COLO829 (cell line): Measurements from ENCODE around the gene GLS.
"Not testable (repeated sequence)": the region's sequence is repeated elsewhere in the genome, so short reads cannot be mapped to it uniquely, and the experiment has no call there.

Source experiments
- DNase-seq: peaks from one replicate; pipeline ENCODE4 v3.0.0; 2012; ENCODE audit warnings: low spot score

GLS gene

DNA sequence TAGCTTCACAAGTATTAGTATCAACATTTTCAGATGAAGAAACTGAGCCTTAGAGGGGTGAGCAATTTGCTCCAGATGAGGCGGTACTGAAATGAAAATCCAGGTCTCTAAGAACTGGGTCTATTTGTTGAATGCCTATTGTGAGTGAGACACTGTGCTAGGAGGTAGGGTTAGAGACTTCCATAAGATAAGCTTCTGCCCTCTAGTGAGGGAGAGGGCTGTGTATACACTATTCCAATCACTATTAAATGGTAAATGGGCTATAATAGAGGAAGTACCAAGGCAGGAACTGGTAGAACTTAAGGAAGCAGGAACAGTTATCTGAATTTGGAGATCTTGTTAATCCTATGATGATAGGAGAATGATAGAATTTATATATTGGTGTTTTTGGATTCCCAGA, 23.6 kb upstream of the GLS start:
- no peak for DNase-seq

GRCh38 chr2:190858817-190859216, 21.8 kb upstream of the GLS start:
- DNase-seq, result peak; percentile 81

DNA sequence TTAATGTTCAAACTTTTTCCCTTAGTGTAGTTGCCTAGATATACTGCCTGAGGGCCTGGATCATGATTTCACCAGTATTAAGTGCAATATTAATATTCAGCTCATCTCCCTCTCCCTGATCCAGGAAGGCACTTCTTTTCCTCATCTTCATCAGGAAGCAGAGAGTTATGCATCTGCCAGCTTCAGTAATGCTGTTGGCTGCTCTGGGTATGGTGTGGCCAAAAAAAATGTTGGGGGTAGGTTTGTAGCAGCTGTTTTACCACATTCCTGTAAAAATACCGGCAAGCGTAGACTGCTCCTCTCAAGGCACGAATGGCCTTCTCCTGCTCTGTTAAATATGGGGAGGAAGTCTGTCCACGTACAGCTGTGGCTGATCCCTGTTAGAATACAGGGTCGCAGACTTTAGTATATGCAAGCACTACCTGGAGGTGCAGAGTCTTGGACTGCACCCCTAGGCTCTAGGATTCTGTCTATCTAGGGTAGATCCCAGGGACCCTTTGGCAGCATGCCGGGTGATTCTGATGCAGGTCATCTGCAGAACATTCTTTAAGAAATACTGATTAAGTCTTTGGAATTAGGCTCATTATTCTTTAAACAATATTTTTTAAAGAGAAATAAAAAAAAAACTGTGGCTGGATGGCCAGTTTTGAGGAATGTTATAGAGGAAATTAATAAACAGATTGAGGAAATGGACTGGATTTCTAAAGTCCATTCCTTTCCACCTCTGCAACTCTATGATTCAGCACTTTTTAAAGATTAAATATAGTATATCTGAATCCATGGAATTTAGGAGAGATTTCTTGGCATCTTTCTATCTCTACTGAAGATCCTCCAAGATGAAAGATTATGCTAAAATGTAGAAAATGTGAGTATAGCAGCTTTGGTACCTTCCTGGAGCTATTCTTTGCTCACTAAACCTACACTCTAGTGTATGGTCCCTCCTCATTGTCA, 21.0 kb upstream of the GLS start:
- DNase-seq, result no peak

GRCh38 chr2:190860985-190861680, 19.5 kb upstream of the GLS start:
- no peak for DNase-seq

GRCh38 chr2:190862128-190862527, 18.5 kb upstream of the GLS start:
- not testable (repeated sequence) for DNase-seq

- no peak for DNase-seq
Measured at GRCh38 chr2:190862571-190862991, 18.0 kb upstream of the GLS start.

GRCh38 chr2:190863946-190864345, 16.7 kb upstream of the GLS start:
- DNase-seq, result no peak

DNA sequence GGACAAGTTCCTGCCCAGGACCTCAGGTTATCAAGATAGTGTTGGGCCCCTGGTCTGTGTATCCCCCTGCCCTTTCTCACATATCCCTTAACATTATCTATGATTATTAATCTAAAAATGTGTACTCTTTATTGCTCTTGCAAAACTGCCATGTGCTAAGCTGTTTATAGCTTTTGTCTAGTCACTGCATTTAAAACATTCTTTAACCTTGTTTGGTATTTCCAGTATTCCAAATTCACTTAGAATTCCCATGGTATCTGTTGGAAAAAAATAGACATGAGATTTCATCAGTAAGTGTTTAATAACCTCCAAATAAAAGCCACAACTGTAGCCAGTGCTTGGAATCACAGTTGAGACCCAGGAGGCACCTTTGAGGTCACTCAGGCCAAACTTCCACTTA, 16.2 kb upstream of the GLS start:
- no peak for DNase-seq

DNA sequence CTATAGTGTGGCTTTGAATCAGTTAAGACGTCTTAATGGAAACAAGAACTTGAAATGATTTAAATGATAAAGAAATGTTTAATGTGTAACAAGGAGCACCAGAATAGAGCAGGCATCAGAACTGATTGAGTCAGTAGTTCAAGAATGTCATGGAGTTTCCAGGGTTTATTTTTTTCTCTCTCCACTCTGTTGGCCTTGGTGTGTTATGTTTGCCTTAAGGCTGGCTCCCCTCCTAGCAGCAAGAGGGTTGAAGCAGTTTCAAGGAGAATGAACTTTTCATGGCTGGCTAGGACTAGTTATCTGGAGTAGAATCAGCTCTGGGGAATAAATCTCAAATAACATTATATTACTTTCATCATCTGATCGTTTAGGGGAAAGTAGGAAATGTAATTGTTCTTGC, 13.4 kb upstream of the GLS start:
- DNase-seq, result no peak

- DNase-seq, result no peak
Measured at GRCh38 chr2:190867832-190868231, 12.8 kb upstream of the GLS start.

GRCh38 chr2:190869721-190870120, 10.9 kb upstream of the GLS start:
- no peak for DNase-seq

DNA sequence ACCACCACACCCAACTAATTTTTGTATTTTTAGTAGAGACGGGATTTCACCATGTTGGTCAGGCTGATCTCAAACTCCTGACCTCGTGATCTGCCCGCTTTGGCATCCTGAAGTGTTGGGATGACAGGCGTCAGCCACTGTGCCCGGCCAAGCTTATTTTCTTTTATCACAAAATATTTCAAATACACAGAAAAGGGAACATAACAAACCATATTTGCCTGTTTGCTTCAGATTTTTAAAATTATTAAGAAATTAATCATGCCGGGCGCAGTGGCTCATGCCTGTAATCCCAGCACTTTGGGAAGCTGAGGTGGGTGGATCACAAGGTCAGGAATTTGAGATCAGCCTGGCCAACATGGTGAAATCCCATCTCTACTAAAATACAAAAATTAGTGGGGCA, 7.2 kb upstream of the GLS start:
- not testable (repeated sequence) for DNase-seq

GRCh38 chr2:190875891-190876290, 4.7 kb upstream of the GLS start:
- DNase-seq, result no peak

- DNase-seq, result no peak
Measured at GRCh38 chr2:190876631-190877030, 4.0 kb upstream of the GLS start.

- DNase-seq, result no peak
Measured at GRCh38 chr2:190877436-190877835, 3.2 kb upstream of the GLS start.

DNA sequence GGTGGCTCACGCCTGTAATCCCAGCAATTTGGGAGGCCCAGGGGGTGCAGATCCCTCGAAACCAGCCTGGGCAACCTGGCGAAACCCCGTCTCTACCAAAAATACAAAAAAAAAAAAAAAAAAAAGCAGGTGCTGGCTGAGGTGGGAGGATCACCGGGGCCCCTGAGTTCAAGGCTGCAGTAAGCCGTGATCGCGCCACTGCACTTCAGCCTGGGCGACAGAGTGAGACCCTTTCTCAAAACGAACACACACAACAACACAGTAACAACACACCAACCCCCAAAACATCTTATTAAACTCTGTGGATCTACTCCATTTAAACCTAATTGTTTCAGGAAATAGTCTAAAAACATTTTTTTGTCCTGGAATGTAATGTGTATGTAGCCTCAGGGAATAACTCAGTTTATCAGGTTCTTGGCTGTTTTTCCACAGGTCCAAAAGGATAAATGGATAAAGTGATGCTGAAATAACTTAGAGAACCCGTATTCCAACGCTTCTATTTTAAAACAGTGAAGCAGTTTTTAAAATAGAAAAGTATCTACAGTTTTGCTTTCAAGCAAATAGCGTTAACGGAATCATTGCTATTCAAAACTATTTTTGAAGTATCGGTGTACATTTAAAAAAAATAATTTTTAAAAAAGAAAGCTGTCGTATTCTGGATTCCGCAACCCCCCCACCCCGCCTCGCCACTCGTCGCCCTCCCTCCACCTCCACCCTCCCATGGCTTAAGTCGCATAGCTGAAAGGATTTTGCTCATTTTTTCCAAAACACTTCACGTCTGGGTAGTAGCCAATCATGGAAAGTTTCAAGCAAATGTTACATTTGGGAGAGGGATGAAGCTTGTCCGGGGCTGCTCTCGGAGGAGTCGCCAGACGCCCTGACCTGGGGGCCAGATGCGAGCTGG, 895 bp upstream of the GLS start:
- DNase-seq, result peak; percentile 13

- DNase-seq, result no peak
Measured at GRCh38 chr2:190881084-190881597, 520 bp downstream of the GLS start.

DNA sequence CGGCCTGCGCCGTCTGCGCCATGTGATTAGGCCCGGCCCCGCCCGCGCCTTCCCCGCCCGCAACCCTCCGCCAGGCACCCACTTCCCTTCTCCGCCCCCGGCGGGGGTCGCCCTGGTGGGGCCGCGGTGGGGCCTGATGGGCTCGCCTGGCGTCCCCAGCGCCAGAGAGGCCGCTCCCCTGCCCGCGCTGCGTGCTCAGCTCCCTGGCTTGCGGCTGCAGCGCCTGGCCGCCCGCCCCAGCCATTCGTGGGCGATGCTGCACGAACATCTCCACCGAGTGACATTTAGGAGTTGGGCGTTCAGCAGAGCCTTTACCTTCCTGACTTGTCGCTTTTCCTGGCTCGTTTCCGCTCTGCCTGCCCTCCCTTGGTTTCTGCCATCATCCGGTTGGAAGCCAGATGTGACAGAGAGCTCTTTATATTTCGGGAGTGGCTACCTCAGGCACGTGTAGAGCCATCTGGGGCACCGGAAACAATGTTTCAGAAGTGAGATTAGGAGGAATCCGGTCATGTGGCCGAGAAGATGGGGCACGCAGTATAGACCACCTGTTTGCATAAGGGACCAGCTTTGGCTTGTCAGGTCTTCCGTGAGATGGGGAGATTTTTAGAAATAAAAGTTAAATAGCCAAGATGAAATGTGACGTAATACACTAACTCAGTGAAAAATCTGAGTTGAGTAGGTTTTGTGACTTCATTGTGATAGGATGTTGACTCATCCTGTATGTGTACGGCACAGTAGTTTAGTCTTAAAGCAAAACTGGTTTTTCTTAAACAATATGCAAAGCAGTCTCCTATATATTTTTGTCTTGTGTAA, 1.2 kb downstream of the GLS start:
- DNase-seq, result peak; percentile 82

DNA sequence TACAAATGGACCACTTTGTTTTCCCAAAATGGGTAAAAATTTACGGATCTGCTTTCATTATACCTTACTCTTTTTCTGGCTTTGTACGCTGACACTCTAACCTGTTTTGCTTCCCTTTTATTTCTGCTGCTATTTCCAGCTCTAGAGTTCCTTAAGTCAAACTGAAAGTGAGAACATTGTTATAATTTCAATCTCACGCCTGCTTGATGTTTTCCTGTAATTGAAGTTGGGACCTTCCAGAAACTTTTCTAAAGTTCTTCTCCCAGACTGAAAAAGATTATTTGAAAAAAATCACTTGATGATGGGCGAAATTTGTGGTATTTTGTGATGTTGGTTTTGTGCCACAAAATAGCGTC, 1.8 kb downstream of the GLS start:
- DNase-seq, result no peak

DNA sequence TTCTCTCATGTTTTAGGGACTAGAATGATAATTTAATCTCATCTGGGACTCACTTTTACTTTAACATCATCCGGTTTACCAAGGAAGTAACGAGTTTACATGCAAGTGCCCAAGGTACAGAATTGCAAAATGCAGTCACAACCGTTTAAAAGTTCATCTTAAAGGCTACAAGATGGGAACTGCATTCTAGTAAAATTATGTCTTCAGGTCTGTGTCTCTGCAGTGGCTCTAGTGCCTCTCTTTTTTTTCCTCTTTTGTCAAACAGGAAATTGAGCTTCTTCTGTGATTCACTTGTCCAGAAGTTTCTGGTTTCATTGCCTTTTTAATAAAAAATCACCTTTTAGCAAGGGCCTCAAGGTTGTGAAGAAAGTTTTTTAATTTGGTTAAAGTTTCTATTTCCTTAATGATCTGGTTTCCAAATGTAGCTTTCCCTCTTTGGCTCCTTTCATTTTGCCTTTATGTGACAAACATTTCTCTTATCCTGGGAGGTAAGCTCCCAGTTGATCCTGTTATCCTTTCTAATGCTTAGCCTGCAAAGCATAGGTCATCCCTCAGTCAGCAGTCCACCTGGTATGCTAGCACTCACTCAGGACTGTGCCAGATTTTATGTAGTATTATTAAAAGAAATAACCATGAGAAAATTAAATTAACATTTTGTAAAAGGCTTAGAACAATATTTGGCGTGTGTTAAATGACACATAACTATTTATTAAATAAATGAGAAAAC, 2.4 kb downstream of the GLS start:
- no peak for DNase-seq

GRCh38 chr2:190885844-190886243, 5.2 kb downstream of the GLS start:
- DNase-seq, result not testable (repeated sequence)
